Stimulated activated CD8-positive, alpha-beta memory T cell treated with anti-CD3 and anti-CD28 coated beads, Interleukin-7, amount 100 ng/mL, for 4 hours (primary cell): ENCODE measurements around the gene ADCYAP1.
"Not testable (repeated sequence)": the region's sequence is repeated elsewhere in the genome, so short reads cannot be mapped to it uniquely, and the experiment has no call there.

ENCODE experiments used
- DNase-seq, 2 donors: peaks; one replicate each; pipeline ENCODE4 v3.0.0-alpha.2; 2020; ENCODE audit warnings: low read depth in 2 of 2

ADCYAP1 gene

DNA sequence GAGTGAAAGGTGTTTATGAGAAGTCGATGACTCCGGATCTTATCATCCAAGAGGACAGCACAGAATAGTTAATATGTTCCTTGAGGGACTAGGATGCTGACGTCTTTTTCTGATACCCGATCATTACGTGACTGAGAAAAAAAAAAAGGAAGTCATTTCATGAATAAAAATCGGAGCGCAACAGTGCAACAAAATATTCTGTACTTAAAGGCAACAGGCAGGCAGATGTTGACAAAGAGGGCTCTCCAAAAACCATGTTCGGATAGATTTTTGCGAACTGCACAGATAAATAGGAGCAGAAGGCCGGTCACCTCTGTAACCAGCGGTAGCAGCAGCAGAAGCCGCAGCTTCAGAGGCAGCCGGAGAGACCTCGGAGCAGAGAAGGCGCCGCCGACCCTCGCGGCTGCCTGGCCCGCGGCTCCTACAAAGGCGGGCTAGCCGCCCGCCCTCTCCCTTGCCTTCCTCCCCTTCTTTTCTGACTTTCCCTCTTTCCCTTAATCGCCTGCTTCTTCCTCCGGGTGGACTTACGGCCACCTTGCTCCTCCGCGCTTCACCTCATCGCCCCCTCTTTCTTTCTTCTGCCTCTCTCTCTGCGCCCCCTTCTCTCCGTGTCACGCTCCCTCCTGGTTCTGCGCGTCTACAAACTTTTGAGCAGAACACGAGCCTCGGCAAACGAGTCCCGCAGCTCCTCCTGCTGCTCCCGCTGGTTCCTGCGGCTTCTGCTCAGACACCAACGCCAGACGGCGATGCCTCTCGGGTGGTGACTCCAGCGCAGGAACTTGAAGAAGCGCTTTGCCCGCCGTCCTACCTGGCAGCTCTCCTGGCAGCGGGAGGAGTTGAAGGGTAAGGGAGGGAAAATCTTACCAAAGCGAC is at the start of gene ADCYAP1:
TSS of gene ADCYAP1 (plus strand) at position 654 of the 873 bp plus-strand sequence. CDS start 516 bp downstream, outside the sequence.
- no peak for DNase-seq

DNA sequence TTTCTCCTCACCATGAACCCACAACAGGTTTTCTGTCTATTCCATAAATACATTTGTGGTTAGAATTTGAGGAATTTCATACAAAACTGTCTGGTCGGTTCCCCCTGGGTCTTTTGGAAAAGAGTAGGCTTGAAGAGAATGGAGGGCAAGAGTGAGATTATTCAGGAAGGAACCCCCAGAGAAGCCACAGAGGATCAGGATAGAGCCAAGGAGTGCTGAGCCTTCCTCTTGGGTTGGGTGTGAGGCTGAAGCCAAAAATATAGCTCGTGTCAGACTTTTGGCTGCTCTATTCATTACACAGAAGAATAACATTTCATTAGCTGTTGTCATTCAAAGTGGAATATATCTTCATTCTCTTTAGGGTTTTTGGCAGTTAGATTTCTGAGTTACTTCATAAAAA is 46.7 kb upstream of the ADCYAP1 start:
- no peak for DNase-seq

DNA sequence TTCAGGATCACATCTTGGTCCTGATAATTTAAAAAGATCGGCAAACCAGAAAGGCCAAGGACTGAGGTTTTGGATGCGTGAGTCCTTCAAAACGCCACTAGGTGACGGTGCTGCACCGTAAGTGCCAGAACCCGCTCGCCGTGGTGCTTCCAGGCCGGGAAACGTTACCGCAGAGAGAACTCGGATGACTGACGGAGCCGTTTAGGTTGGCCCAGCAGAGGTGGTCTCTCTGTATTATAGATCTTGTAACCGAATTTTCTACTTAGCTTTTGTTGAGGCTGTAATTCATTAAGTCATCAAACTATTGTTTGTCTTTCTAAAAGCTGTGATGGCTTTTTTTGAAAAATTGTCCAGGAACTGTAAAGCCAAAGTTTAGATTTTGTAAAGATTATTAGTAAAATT is 39.8 kb upstream of the ADCYAP1 start:
- DNase-seq: peak; percentile 11 to 39

DNA sequence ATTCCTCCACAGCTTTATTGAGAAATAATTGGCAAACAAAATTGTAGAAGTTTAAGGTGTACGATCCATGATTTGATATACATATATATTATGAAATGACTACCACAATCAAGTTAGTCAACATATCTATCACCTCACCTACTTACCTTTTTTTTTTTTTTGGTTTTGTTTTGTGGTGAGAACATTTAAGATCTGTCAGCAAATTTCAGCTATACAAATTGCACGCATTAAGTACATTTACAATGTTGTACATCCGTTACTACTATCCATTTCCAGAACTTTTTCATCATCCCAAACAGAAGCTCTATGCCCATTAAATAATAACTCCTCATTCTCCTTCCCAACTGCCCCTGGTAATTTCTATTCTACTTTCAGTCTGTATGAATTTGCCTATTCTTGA is 37.4 kb upstream of the ADCYAP1 start:
- DNase-seq: no peak

DNA sequence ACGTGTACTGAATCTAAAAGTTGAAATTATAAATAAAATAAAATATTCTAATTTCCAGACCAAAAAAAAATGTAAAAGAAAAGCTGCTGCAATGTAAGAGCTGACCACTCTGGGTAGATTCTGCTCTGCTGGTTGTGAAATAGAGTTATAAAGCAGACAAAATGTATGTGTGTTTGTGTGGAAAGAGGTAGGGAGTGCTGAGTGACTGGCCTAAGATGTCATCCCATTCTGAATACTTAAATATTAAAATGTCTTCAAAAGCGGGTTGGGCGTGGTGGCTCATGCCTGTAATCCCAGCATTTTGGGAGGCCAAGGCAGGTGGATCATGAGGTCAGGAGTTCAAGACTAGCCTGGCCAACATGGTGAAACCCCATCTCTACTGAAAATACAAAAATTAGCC is 31.2 kb upstream of the ADCYAP1 start:
- DNase-seq: not testable (repeated sequence)

DNA sequence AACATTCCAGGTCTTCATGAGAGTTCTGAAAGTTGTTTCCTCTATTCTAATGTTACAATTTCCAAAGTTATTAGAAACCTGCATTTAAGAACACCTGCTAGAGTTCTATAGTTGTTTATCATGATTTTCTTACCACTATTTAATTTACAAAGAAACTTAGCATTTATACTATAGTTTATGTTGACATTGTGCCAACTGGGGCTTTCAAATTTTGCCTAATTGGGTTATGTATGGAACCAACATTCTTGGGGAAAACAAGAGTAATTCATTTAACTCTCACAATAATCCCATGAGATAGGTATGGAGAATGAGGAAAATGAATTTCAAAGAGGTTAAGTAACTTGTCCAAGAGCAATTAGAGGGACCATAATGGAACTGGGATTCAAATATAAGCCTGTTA is 28.8 kb upstream of the ADCYAP1 start:
- no peak for DNase-seq

DNA sequence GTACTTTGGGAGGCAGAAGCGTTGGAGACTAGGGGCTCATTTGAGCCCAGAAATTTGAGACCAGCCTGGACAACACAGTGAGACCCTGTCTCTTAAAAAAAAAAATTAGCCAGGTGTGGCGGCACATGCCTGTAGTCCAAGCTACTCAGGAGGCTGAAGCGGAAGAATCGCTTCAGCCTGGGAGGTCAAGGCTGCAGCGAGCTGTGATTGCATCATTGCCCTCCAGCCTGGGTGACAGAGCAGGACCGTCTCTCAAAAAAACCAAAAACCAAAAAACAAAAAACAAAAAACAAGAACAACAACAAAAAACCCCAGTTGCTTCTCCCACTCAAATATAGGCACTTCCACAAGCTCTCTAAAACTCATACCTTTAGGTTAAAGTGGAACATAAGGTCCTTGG is 27.4 kb upstream of the ADCYAP1 start:
- no peak for DNase-seq

DNA sequence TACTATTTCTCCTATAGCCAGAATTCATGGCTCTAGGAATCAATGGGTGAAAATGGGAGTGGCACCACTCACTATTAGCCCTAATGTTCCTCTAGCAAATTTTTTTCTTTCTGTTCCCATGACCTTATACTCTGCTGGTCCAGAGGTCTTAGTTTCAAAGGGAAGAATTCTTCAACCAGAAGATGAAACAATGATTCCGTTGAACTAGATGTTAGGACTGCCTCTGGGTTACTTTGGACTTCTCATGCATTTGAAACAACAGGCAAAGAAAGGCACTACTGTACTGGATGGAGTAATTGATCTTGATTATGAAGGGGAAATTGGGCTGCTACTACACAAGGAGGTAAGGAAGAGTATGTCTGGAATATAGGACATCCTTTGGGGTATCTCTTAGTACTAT is 18.6 kb upstream of the ADCYAP1 start:
- no peak for DNase-seq

DNA sequence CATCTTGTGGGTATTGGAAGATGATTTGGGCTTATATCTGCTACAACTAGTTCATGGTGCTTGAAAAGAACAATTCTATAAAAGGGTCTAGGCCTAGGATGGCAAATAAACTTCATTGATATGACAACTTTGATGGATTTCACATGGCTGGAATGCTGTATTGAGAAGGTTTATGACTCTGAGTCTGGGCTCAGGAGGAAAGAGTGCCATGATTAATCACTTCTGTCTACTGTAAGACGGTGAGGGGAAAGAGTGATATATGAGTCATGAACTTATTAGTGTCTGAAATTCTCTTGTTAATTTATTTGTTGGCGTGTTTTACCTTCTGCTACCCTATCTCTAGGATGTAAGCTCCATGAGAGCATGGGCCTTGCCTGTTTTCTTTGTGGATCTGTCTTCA is 17.0 kb upstream of the ADCYAP1 start:
- no peak for DNase-seq

DNA sequence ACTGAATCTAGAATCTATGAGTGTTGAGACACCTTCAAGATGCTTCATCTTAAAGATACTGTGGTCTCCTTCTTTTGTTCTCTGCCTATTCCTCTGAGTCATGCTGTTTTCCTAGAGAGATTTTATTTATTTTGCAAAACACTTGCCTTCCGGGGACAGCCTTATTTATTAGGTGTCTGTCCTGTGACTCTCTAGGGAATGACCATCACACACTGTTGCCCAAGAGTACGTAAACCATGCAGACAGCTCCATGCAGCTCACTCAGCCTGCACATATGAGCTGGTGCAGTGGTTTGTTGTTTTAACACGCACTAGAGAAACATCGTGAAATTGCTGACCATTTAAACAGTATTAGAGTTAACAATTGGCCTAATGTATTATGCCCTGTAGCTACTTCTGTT is 12.4 kb upstream of the ADCYAP1 start:
- DNase-seq: no peak

DNA sequence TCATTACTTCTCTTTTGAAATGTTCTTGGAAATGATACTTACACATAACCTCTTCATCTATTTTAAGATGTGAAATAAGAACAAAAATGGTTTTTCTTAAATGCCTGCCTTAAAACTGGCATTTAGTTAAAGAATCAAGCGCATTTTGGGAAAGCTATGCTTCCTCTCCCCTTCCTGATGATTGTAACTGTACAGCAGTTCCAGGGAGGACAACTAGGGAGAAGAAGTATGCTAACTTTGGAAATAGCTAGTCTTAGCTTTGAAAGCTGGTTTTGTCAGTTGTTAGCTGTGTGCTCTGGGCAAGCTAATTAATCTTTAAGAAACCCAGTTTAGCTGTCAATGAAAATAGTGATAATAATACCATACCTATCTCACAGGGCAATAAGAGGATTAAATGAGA is 8.4 kb upstream of the ADCYAP1 start:
- DNase-seq: no peak

DNA sequence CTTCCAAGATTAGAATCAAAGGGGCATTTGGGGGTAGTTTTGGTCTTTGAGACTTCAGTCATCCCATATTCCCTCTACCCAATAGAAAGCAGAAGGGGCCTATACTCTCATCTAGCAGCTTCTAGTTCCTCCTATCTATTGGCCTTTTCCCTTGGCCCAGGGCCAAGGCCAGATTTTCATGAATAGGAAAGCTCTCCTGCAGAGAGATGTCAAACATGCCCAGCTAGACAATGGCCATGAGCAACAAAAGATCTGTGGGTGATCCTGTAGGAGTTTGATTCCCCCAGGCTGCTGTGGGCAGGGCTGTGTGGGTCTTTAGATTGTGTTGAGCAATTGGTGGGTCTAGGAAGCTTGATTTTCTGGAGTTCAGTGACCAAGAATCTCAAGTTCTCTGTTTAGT is 2.9 kb upstream of the ADCYAP1 start:
- no peak for DNase-seq

DNA sequence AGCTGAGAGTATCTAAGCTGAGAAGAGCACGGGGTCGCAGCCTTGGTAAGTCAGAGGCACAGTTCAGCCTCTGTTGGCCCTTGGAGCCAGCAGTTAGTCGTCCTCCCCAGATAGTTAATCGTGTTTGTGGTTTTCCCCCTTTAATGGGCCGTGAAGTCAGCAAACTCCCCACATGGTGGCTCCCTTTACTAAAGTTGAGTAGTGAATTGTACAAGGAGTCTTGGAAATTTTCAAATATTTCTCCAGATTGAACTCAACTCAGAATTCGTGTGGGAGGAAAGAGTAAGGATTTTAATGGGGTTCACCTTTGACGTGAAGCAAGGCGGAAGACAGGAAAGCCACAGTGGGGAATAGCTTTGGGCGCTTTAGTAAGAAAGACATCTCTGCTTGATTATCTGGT is 2.4 kb upstream of the ADCYAP1 start:
- DNase-seq: no peak

DNA sequence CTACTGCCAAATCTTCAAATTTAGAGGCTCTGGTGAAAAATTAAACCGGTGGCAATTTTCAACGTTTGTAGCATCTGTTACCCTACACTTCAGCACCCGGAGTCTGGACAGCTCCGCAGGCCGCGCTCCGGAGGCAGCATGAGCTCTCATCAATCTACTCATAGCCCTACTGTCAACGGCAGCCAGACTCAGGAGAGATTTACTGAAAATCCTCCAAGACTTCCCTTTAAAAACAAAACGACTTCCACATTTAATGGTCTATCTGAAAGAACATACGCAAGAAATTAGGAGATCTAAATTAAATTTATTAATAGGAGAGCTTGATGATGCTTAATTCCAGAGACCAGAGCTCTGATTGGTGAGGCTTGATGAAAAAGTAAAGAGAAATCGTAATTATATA is 970 bp upstream of the ADCYAP1 start:
- no peak for DNase-seq

DNA sequence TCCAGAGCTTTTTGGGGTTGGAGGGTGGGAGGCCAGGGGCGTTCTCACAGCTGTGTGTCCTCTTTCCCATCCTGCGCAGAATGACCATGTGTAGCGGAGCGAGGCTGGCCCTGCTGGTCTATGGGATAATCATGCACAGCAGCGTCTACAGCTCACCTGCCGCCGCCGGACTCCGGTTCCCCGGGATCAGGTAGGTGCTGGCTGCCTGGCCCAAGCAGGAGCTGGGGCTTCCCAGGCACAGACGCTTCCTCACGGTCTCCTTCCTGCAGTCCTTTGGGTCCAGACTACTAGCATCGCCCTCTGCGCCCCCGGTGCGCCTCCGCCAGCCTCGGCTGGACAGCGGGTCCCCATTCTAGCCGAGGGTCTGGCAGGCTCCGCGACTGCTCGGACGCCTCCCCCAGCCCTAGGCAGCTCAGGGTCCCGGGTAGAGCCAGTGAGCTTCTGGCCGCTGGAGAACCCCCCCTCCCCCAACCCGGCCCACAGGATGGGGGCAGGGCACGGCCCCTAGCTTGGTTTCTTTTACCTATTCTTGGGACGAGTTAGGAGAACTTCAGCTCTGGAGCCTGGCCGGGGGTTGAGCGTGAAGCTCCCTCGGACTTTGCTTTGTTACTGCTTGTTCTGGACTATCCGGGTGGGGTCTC is 756 bp downstream of the ADCYAP1 start:
- DNase-seq: no peak

DNA sequence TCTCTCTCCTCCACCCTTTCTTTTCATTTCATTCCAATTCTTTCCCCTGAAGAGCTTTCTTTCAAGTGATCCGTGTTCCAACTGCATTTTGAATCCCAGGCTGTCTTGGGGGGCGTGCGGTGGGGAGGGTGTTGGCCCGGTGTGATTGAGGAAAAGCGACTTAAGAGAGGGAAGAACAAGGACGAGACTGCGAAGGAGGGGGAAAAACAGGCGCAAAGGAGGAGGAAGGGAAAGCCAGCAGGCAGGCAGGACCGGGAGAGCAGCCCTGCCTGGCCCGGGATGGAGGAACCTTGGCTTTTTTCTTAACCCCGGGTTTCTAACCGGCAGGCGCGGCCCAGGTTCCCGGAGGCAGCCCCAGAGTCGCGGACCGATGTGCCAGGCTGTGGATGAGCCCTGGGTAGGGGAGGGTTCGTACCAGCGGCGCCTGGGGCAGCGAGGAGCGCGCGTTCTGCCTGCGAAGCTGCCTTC is 1.3 kb downstream of the ADCYAP1 start:
- DNase-seq: no peak

DNA sequence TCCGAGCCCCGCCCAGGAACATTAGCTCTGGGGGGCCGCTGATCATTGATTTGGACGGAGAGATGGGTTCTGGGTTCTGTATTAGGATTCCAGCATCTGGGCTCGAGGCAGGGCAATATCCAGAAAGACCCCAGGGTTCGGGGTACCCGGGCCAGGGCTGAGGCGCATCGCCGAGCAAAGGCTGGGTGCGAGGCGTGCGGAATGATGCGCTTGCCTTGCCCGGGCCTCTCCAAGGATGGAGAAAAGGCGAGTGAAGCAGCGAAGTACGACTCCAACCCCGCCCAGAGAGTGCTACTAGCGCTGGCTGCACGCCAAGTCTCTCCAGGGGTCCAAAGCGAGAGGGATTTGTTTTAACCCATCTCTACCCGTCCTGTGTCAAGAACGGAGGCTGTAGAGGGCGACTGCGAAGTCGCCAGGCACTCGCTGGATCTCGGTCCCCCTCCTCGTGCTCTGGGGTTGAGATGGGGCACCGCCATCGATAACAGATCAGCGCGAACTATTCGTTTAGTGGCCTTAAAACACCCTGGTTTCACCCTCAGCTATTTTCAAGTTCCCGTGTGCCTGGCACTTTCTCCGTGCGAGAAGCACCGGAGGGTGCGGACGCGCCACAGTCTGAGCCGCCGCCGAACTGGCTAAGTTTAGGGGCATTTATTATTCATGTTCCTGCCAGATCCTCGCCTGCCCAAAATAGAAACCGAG is 1.9 kb downstream of the ADCYAP1 start:
- DNase-seq: no peak

DNA sequence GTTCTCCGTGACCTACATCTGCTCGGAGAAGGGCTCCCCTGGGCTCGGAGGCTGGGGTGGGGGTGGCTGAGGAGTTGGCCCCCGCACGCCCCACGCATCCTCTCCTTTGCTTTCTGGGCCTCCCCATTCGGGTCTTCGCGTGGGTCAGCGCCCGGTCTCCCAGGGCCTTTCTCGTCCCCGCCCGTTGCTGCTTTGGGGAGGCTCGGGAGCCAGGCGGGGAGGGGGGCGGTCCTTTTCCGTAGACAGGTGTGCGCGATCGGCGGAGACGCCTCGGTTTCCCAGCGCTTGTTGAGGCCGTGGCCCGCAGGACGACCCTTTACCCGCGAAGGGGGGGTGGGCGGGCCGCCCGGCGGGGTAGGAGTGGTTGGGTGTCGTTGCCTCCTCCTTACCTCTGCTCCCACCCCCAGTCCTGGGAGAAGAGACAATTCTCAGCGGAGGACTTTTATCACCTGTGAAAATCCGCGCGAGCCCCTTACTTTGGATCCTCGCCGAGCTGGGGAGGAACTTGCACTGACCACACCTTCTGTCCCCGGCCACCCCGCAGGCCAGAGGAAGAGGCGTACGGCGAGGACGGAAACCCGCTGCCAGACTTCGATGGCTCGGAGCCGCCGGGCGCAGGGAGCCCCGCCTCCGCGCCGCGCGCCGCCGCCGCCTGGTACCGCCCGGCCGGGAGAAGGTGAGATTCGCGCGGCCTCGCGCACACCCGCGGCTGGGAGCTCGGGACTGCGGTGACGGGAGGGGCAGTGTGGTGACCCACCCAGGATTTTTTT is 2.6 kb downstream of the ADCYAP1 start:
- no peak for DNase-seq

DNA sequence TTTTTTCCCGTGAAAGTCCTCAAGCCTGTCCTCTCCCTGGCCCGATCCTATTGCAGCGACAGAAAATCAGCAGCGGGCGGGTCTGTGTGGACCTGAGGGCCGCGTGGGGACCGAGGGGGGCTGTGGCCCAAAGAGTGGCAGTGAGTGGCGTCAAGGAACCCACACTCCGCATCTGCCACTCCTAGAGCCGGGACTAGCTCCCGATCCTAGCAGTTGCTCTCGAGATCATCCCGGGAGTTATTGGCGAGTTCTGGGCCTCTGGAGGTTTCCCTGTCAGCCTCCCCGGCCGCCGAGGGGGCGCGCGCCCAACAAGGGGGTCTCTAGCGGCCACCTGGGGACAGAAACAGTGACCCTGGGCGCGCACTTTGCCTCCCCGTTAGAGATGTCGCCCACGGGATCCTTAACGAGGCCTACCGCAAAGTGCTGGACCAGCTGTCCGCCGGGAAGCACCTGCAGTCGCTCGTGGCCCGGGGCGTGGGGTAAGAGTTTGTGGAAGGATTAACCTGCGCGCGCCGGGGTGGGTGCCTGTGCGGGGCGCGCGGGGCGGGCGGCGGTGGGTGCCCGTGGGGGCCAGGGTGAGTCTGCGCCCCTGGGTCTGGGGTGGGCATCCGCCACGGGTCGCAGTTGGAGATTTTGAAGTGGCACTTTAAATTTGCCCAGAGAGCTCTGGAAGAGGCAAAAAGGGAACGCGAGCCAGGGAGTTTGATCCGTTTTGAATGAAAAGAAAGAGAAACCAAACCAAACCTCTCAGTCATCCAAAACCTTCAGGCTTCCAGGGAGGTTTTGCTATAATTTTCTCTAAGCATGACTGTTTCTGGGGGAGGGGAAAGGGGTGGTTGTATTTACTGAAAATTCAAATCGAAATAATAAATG is 3.5 kb downstream of the ADCYAP1 start:
- DNase-seq: no peak

DNA sequence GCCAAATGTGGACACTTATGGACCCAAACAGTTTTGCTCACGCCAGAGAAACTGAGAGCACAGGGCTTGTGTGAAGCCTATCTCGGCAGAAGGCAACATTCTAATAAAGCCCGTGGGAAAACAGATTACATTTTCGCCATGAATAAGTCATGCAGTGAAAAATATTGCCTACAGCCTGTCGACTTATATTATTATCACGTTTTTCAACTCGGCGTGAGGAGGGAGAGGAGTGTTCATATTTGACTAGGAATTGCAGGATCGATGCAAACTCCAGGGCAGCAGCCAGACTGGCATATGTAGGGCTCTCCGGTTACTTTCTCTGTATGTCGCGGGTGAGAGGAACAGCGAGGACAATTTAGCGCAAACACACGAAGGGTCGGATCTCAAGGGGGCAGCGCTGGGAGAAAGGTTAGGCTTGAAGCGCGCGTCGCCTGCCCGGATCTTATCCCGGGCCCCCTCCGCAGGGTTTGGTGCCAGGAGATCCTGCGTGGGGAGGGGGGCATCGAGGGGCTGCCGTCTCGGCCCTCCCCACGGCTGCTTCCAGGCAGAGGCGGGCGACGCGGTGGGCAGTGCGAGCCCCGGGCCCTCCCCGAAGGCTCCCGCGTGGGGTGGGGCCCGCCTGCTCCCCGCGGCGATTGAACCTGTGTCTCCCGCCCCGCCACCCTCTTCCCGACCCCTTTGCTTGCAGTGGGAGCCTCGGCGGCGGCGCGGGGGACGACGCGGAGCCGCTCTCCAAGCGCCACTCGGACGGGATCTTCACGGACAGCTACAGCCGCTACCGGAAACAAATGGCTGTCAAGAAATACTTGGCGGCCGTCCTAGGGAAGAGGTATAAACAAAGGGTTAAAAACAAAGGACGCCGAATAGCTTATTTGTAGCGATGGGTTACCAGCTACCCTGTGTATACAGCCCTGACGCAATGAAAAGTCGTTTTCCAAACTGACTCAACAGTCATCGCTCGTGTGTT is 4.4 kb downstream of the ADCYAP1 start:
- no peak for DNase-seq
